HEK293T (cell line): Measurements from ENCODE around the gene FANCG.

Source experiments
- ARNT ChIP-seq: fragments of 450-650 bp; IDR thresholded peaks from 2 replicates; pipeline ENCODE4 v1.6.1; 2017; ENCODE audit warnings: mild to moderate bottlenecking
- BHLHE40 ChIP-seq: fragments of 450-650 bp; IDR thresholded peaks from 2 replicates; pipeline ENCODE4 v1.6.1; 2016; ENCODE audit warnings: mild to moderate bottlenecking, moderate library complexity, borderline replicate concordance
- CTBP1 ChIP-seq: fragments of 450-650 bp; IDR thresholded peaks from 2 replicates; pipeline ENCODE4 v1.6.1; 2016; ENCODE audit warnings: borderline replicate concordance
- ELF4 ChIP-seq: fragments of 450-650 bp; IDR thresholded peaks from 2 replicates; pipeline ENCODE4 v1.6.1; 2017; ENCODE audit warnings: antibody characterized with exemption
- FOXA1 ChIP-seq: fragments of 450-650 bp; IDR thresholded peaks from 2 replicates; pipeline ENCODE4 v1.6.1; 2016; ENCODE audit warnings: mild to moderate bottlenecking
- FOXK2 ChIP-seq: fragments of 450-650 bp; IDR thresholded peaks from 2 replicates; pipeline ENCODE4 v1.6.1; 2016; ENCODE audit warnings: mild to moderate bottlenecking
- FOXM1 ChIP-seq: fragments of 450-650 bp; IDR thresholded peaks from 2 replicates; pipeline ENCODE4 v1.6.1; 2017; ENCODE audit warnings: mild to moderate bottlenecking, borderline replicate concordance
- HDGF ChIP-seq: fragments of 450-650 bp; IDR thresholded peaks from 2 replicates; pipeline ENCODE4 v1.6.1; 2017; ENCODE audit warnings: antibody characterized with exemption, borderline replicate concordance
- NFRKB ChIP-seq: fragments of 450-650 bp; IDR thresholded peaks from 2 replicates; pipeline ENCODE4 v1.6.1; 2016; ENCODE audit warnings: mild to moderate bottlenecking, moderate library complexity
- SP1 ChIP-seq: fragments of 450-650 bp; IDR thresholded peaks from 2 replicates; pipeline ENCODE4 v1.6.1; 2017
- SUZ12 ChIP-seq: fragments of 450-650 bp; IDR thresholded peaks from 2 replicates; pipeline ENCODE4 v1.6.1; 2016; ENCODE audit warnings: mild to moderate bottlenecking
- TARDBP ChIP-seq: fragments of 450-650 bp; IDR thresholded peaks from 2 replicates; pipeline ENCODE4 v1.6.1; 2016
- ZNF384 ChIP-seq: fragments of 450-650 bp; IDR thresholded peaks from 2 replicates; pipeline ENCODE4 v1.6.1; 2016
- TF ChIP-seq, protein P1 (sequence below): fragments of 450-650 bp; IDR thresholded peaks from 2 replicates; pipeline ENCODE4 v1.6.1; 2016

GRCh38 chr9:35105126-35105525, 25.4 kb upstream of the FANCG start:
- TF ChIP-seq ZNF384 (no peak), FOXK2 (no peak), HDGF (no peak), TARDBP (no peak), ELF4 (no peak), SP1 (no peak), SUZ12 (no peak), CTBP1 (no peak), NFRKB (no peak), BHLHE40 (no peak), ARNT (no peak), FOXM1 (no peak), FOXA1 (no peak)
- TF ChIP-seq, protein P1, sequence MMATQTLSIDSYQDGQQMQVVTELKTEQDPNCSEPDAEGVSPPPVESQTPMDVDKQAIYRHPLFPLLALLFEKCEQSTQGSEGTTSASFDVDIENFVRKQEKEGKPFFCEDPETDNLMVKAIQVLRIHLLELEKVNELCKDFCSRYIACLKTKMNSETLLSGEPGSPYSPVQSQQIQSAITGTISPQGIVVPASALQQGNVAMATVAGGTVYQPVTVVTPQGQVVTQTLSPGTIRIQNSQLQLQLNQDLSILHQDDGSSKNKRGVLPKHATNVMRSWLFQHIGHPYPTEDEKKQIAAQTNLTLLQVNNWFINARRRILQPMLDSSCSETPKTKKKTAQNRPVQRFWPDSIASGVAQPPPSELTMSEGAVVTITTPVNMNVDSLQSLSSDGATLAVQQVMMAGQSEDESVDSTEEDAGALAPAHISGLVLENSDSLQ = no peak
